PC-9 (cell line): ENCODE measurements around the gene RBMS3.

Experiments used
- EZH2 ChIP-seq: fragments of 200-600 bp; sonication (generic); IDR thresholded peaks from 2 replicates; pipeline ENCODE4 v1.8.0; 2017; ENCODE audit warnings: antibody characterized with exemption, low read depth
- TF ChIP-seq, protein P1 (sequence below): fragments of 200-600 bp; sonication (generic); conservative IDR thresholded peaks from 2 replicates; pipeline ENCODE4 v1.6.1; 2017; ENCODE audit warnings: mixed run types, antibody characterized with exemption, mild to moderate bottlenecking, moderate library complexity

DNA sequence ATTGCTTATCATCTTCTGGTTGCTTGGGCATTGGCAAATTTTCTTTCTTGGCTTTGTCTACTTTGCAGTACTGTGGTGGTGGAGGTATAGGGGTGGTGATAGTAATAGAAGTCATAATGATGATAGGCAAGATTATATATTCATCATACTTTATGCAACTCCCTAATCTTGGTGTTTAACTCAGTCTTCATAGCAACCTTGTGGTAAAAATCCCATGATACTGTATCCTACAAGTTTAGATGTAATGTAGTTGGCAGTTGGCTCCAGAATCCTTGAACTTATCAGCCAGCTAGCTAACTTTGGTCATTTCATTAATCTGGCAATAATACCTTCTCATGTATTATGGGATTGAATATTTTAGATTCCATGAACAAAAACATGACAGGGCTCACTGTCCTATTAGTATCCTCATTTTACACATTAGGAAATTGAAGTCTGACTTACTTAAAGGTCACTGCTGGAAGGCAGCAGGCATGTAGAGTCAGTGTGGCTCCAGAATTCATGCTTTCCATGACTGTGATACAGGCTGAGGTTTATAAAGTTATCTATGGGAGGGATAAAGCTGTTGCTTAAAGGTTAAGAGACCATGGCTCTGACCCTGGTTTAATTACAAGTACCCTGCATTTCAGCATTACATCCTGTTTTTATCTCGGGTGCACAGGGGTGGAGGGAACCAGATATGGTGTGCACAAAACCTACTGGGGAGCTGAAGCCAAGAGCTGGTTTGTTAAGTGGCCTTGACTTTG is 33.3 kb downstream of the RBMS3 start:
- TF ChIP-seq, protein P1, sequence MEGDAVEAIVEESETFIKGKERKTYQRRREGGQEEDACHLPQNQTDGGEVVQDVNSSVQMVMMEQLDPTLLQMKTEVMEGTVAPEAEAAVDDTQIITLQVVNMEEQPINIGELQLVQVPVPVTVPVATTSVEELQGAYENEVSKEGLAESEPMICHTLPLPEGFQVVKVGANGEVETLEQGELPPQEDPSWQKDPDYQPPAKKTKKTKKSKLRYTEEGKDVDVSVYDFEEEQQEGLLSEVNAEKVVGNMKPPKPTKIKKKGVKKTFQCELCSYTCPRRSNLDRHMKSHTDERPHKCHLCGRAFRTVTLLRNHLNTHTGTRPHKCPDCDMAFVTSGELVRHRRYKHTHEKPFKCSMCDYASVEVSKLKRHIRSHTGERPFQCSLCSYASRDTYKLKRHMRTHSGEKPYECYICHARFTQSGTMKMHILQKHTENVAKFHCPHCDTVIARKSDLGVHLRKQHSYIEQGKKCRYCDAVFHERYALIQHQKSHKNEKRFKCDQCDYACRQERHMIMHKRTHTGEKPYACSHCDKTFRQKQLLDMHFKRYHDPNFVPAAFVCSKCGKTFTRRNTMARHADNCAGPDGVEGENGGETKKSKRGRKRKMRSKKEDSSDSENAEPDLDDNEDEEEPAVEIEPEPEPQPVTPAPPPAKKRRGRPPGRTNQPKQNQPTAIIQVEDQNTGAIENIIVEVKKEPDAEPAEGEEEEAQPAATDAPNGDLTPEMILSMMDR, result no peak
- TF ChIP-seq EZH2, result no peak
